K562 (cell line): ENCODE results near the gene POLR2C. TPM values are rescaled to one million over a fixed set of nuclear protein-coding genes. Genes with fewer than 3 reads are reported as not detected.

Source experiments
- EGR1 ChIP-seq: fragments of 450-650 bp; conservative IDR thresholded peaks from 2 replicates; pipeline ENCODE4 v1.6.1; 2017; ENCODE audit warnings: mild to moderate bottlenecking
- FOS ChIP-seq: IDR thresholded peaks from 3 replicates; pipeline ENCODE4 v1.6.1; 2011; ENCODE audit not compliant: insufficient read length; ENCODE audit errors: extremely low read depth
- FOXA3 ChIP-seq, 2 experiments: fragments of 450-650 bp in 1 of 2; sonication (generic) in 1 of 2; formaldehyde crosslinking; IDR thresholded peaks in 1 of 2; conservative IDR thresholded peaks in 1 of 2; 2 replicates each; pipeline versions ENCODE4 v1.4.0 to v1.8.0; 2020 to 2022; ENCODE audit warnings: mild to moderate bottlenecking in 2 of 2, missing genetic modification reagents in 1 of 2
- GABPB2 ChIP-seq: fragments of 250-450 bp; sonication (Bioruptor Pico); conservative IDR thresholded peaks from 2 replicates; pipeline ENCODE4 v1.5.1; 2021; ENCODE audit warnings: mild to moderate bottlenecking
- MECOM ChIP-seq: fragments of 250-450 bp; sonication (Bioruptor Pico); IDR thresholded peaks from 2 replicates; pipeline ENCODE4 v1.8.0; 2022; ENCODE audit warnings: inconsistent platforms
- MEIS2 ChIP-seq: fragments of 450-650 bp; IDR thresholded peaks from 2 replicates; pipeline ENCODE4 v1.6.1; 2014; ENCODE audit warnings: mild to moderate bottlenecking; ENCODE audit not compliant: partially characterized antibody
- NR2C2 ChIP-seq, 2 experiments: fragments of 200-800 bp in 1 of 2; sonication (Bioruptor generic) in 1 of 2; sonication (generic) in 1 of 2; formaldehyde crosslinking in 1 of 2; IDR thresholded peaks; 2 replicates each; pipeline versions ENCODE4 v1.6.1 to v1.8.0; 2016 to 2022; ENCODE audit warnings: mild to moderate bottlenecking in 1 of 2, missing compliant biosample characterization in 1 of 2, missing genetic modification characterization in 1 of 2, missing genetic modification reagents in 1 of 2
- PHF21A ChIP-seq: fragments of 450-650 bp; IDR thresholded peaks from 2 replicates; pipeline ENCODE4 v1.6.1; 2017; ENCODE audit warnings: low read depth, borderline replicate concordance
- POLR2A ChIP-seq: fragments of 450-650 bp; conservative IDR thresholded peaks from 2 replicates; pipeline ENCODE4 v1.6.1; 2016
- RNF219 ChIP-seq: fragments of 250-450 bp; sonication (Bioruptor Pico); IDR thresholded peaks from 2 replicates; pipeline ENCODE4 v1.5.0; 2022; ENCODE audit warnings: mild to moderate bottlenecking
- SIN3A ChIP-seq, 2 experiments: fragments of 150-350 bp in 1 of 2; IDR thresholded peaks; 2 replicates each; pipeline ENCODE4 v1.6.1; 2011 to 2016; ENCODE audit warnings: borderline replicate concordance in 2 of 2, low read depth in 2 of 2, low read length in 2 of 2, mild to moderate bottlenecking in 2 of 2, moderate library complexity in 2 of 2; ENCODE audit not compliant: control insufficient read depth in 1 of 2
- SUPT5H ChIP-seq: fragments of 450-650 bp; IDR thresholded peaks from 2 replicates; pipeline ENCODE4 v1.6.1; 2016
- TAF7 ChIP-seq: fragments of 450-650 bp; IDR thresholded peaks from 2 replicates; pipeline ENCODE4 v1.6.1; 2016; ENCODE audit warnings: missing genetic modification characterization, missing compliant biosample characterization
- U2AF2 ChIP-seq: fragments of 200-400 bp; formaldehyde crosslinking; optimal IDR thresholded peaks from 2 replicates; pipeline ENCODE3; 2017; ENCODE audit warnings: low read depth, mild to moderate bottlenecking, low read length
- ZNF347 ChIP-seq: fragments of 450-650 bp; formaldehyde crosslinking; IDR thresholded peaks from 2 replicates; pipeline ENCODE4 v1.4.0; 2020; ENCODE audit warnings: low read depth, mild to moderate bottlenecking, moderate library complexity
- polyA plus RNA-seq, 8 experiments: library from polyadenylated mRNA; depleted of rRNA in 4 of 8; stranded (reverse) in 5 of 8; unstranded in 3 of 8; fragments of >200 nt; fragmentation: Nextera tagmentation in 2 of 8; fragmentation: Illumina TruSeq in 1 of 8; extraction: Ambion mirVana in 2 of 8; extraction: Trizol in 1 of 8; gene quantifications; 2 replicates each; pipeline versions ENCODE4 v1.2.1 to v1.2.3, GENCODE V29; 2011 to 2014; ENCODE audit warnings: inconsistent platforms in 1 of 8, missing spikeins in 1 of 8
- total RNA-seq, 7 experiments: library from RNA; depleted of rRNA in 6 of 7; stranded (reverse); fragments of >200 nt in 6 of 7; fragmentation: Illumina TruSeq in 2 of 7; extraction: Trizol in 2 of 7; gene quantifications; 2 replicates each; pipeline versions ENCODE4 v1.2.1 to v1.2.3, GENCODE V29; 2011 to 2021; ENCODE audit warnings: low replicate concordance in 1 of 7
- TF ChIP-seq, protein P1 (sequence below), 2 experiments: fragments of 450-650 bp; IDR thresholded peaks; 2 replicates each; pipeline ENCODE4 v1.6.1; 2016
- TF ChIP-seq, protein P2 (sequence below): fragments of 250-450 bp; sonication (Bioruptor Pico); IDR thresholded peaks from 2 replicates; pipeline ENCODE4 v1.9.0; 2021; ENCODE audit warnings: mild to moderate bottlenecking

The POLR2C gene
- total and polyA plus RNA-seq, 9 of the 15 experiments (the other 6 are each of a cell fraction or from before 2014, with no cell fraction given) = 70.3 to 163 (median 92.3) TPM

DNA sequence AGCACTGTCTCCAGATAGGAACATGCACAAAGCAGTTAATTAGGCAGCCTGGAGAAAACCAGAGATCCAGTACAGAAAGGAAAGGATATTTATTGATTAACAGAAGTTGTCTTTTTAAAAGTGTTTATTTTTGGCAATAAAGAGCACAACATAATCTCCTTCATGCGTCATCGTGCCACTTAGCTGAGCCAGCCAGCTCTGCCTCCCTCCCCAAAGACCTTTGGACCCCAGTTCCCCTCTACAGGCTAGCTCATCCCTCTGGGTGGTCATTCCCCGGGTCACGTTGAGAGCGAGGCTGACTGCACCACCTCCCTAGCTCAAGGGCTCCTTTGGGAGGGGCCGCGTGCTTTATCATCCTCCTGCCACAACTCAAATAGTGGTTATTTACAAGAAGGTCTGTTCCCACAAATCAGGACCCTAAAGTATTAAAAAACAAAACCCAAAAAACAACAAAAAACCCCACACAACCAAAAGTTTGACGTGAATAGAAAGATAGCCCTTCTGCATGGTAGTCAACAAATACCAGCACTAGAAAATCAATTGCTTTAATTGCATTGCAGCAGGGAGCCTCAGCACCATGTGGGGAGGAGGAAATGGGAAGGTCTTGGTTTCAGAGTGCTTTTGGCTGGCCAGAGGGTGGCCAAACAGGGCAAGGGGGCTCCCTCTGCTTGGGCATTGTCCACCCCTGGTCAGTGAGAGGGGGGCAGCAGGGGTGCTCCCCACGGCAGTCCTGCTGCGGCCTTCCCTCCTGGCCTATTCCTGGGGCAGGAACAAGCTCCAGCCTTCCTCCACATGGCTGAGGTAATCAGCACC is 9.6 kb downstream of the POLR2C start (continued):
- TF ChIP-seq MECOM (CRISPR knock-in tag) (no peak), RNF219 (CRISPR knock-in tag) (no peak), TAF7 (no peak), U2AF2 (no peak), MEIS2 (no peak), SIN3A (IDR thresholded peaks at IDR 0.05; ENCODE audit: borderline replicate concordance in 2 of 2, control insufficient read depth in 1 of 2, low read depth in 2 of 2, low read length in 2 of 2) (0 out of 4 replicates have a peak, but pooled peaks of 1 of the 2 experiments have one; percentile 18), FOS (no peak), GABPB2 (no peak), EGR1 (no peak), PHF21A (no peak), POLR2A (peak; percentile 45), NR2C2 (CRISPR knock-in tag; IDR thresholded peaks at IDR 0.05) (no peak), NR2C2 (tag; IDR thresholded peaks at IDR 0.05) (no peak), ZNF347 (CRISPR knock-in tag) (no peak), SUPT5H (0 out of 2 replicates have a peak, but pooled peaks have one; percentile 28), FOXA3 (CRISPR knock-in tag; conservative IDR thresholded peaks at IDR 0.05 in 1 of 2, IDR thresholded peaks at IDR 0.05 in 1 of 2) (no peak)
- TF ChIP-seq, protein P1, sequence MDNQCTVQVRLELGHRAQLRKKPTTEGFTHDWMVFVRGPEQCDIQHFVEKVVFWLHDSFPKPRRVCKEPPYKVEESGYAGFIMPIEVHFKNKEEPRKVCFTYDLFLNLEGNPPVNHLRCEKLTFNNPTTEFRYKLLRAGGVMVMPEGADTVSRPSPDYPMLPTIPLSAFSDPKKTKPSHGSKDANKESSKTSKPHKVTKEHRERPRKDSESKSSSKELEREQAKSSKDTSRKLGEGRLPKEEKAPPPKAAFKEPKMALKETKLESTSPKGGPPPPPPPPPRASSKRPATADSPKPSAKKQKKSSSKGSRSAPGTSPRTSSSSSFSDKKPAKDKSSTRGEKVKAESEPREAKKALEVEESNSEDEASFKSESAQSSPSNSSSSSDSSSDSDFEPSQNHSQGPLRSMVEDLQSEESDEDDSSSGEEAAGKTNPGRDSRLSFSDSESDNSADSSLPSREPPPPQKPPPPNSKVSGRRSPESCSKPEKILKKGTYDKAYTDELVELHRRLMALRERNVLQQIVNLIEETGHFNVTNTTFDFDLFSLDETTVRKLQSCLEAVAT (IDR thresholded peaks at IDR 0.05) = no peak
- TF ChIP-seq, protein P2, sequence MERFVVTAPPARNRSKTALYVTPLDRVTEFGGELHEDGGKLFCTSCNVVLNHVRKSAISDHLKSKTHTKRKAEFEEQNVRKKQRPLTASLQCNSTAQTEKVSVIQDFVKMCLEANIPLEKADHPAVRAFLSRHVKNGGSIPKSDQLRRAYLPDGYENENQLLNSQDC (CRISPR knock-in tag) = no peak
